Activated naive CD8-positive, alpha-beta T cell treated with anti-CD3 and anti-CD28 coated beads, Interleukin-2, amount 50 U/mL, for 24 hours (primary cell): ENCODE data around the gene RTP5.
A peak's percentile ranks its signal among the peaks of the same experiment; 100 is the strongest.

Source experiments
- ATAC-seq: fragments of 150-1000 bp; cut with Tn5 transposase; one replicate; pipeline ENCODE4 v1.10.0; 2021
- DNase-seq: peaks from one replicate; pipeline ENCODE4 v3.0.0; 2021
- H3K27ac Mint-ChIP-seq: one replicate; pipeline ENCODE4 v1.8.0; 2021; ENCODE audit warnings: mild to moderate bottlenecking, mixed read lengths
- H3K27me3 Mint-ChIP-seq: one replicate; pipeline ENCODE4 v1.8.0; 2021; ENCODE audit warnings: mixed read lengths
- H3K36me3 Mint-ChIP-seq: one replicate; pipeline ENCODE4 v1.8.0; 2021; ENCODE audit warnings: low read depth, mixed read lengths
- H3K4me1 Mint-ChIP-seq: one replicate; pipeline ENCODE4 v1.8.0; 2021; ENCODE audit warnings: mixed read lengths
- H3K4me3 Mint-ChIP-seq: one replicate; pipeline ENCODE4 v1.8.0; 2021; ENCODE audit warnings: mild to moderate bottlenecking, moderate library complexity, mixed read lengths
- H3K9me3 Mint-ChIP-seq: one replicate; pipeline ENCODE4 v1.8.0; 2021; ENCODE audit warnings: mixed read lengths

The RTP5 gene

GRCh38 chr2:241859436-241860183, 9.9 kb upstream of the RTP5 start:
- Mint-ChIP-seq H3K36me3 (peaks cover 17% of the 10 kb centered on the region), H3K27ac (peak overlapping the region; percentile 94), H3K9me3 (peaks cover 7% of the 10 kb centered on the region), H3K4me3 (peak overlapping the region; percentile 87), H3K4me1 (peaks cover 63% of the 10 kb centered on the region), H3K27me3 (peaks cover 14% of the 10 kb centered on the region)
- DNase-seq (peak; percentile 82), ATAC-seq (peak; percentile 70)

DNA sequence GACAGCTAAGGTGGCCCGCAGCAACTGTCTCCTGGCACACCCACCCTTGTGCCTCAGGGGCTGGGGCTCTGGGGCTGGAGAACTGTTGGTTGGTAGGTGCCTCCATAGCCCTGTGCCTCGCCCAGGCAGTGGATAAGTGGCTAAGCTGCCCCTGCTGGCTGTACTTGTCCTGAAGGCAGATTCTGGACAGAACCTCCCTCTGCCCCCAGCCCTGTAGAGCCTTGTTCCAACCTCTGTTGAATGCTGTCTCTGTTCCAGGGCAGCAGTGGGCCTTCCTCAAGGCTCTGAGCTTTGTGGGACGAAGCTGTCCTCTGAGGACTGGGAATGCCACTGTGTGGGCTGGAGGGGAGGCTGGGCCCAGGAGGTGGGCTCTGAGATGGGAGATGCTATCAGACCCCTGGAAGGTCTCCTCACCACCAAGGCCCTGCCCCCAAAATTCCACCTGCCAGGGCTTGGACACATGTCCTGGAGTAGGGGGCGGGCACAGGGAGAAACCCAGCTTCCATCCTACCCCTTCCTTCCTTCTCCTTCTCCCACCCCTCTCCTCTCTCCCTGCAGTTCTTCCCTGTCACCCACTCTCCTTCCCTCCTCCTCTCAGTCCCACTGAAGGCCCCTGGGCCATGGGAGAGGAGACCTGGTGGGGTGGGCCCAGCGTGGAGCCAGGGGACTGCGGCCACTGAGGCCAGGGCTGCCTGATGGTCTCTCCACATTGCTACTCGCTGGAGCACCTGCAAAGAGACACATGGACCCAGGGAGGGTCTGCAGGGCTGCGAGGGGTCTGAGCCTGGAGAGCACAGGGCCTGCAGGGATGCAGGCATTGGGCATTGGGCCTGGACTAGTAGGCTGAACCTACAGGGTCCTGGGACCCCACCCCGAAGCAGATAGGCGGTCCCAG, 9.1 kb upstream of the RTP5 start:
- Mint-ChIP-seq H3K36me3 (peaks cover 17% of the 10 kb centered on the region), H3K27me3 (peaks cover 20% of the 10 kb centered on the region), H3K4me1 (peaks cover 72% of the 10 kb centered on the region), H3K27ac (peak overlapping the region; percentile 94), H3K9me3 (peaks cover 13% of the 10 kb centered on the region), H3K4me3 (no peak overlapping the region)
- no peak for DNase-seq
- peak; percentile 41 for ATAC-seq

GRCh38 chr2:241861264-241861663, 8.3 kb upstream of the RTP5 start:
- Mint-ChIP-seq H3K36me3 (peaks cover 13% of the 10 kb centered on the region), H3K27me3 (peaks cover 25% of the 10 kb centered on the region), H3K27ac (peak overlapping the region; percentile 94), H3K9me3 (peaks cover 13% of the 10 kb centered on the region), H3K4me3 (peak overlapping the region; percentile 22), H3K4me1 (peaks cover 72% of the 10 kb centered on the region)
- DNase-seq, result no peak
- ATAC-seq, result no peak

DNA sequence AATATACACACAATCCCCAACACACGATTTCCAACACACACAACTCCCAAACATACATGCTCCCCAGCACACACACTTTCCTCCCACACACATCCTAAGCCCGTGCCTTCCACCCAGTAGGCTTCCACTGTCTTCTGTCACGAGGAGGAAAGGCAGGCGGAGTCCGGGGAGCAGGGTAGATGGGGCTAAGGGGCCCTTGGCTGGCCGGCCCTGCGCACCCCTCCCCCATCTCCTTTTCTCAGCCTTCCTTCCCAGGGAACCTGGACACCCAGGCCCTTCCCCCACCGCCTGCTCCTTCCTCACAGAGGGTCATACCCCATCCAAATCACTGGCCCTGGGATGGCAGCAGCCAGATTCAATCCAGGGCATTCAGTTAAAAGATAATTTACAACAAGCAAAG, 7.4 kb upstream of the RTP5 start:
- Mint-ChIP-seq H3K27me3 (peaks cover 25% of the 10 kb centered on the region), H3K4me1 (peaks cover 68% of the 10 kb centered on the region), H3K27ac (peak overlapping the region; percentile 94), H3K36me3 (peaks cover 6% of the 10 kb centered on the region), H3K9me3 (peaks cover 13% of the 10 kb centered on the region), H3K4me3 (no peak overlapping the region)
- no peak for ATAC-seq
- DNase-seq, result no peak

- Mint-ChIP-seq H3K4me3 (peak overlapping the region; percentile 68), H3K27ac (peak overlapping the region; percentile 89), H3K36me3 (peaks cover 6% of the 10 kb centered on the region), H3K4me1 (peaks cover 77% of the 10 kb centered on the region), H3K9me3 (peaks cover 13% of the 10 kb centered on the region), H3K27me3 (peaks cover 25% of the 10 kb centered on the region)
- ATAC-seq, result no peak
- no peak for DNase-seq
Measured at GRCh38 chr2:241862775-241863535, 6.6 kb upstream of the RTP5 start.

DNA sequence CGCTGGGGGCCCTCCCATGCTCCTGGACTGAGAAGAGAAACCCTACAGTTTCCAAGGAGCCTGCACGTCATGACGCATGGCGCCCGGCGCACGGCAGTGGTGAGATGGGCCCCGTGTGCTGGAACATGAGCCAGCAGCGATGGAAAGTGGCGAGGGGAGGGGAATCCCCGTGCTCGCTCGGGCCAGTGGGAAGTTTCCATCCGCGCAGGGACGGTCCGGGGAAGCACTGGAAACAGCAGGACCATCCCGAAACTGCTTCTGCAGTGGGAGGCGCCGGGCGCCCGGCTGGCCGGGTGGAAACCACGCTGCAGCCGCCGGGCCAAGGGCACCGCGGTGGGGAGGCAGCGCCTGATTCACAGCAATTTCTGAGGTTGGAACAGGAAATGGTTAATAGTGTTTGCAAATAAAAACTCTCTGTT, 6.0 kb upstream of the RTP5 start:
- peaks cover 13% of the 10 kb centered on the region for H3K9me3 Mint-ChIP-seq
- H3K4me3 Mint-ChIP-seq, result peak overlapping the region; percentile 68
- ATAC-seq, result peak; percentile 48
- H3K4me1 Mint-ChIP-seq, result peaks cover 81% of the 10 kb centered on the region
- peaks cover 6% of the 10 kb centered on the region for H3K36me3 Mint-ChIP-seq
- H3K27ac Mint-ChIP-seq, result peak overlapping the region; percentile 89
- peak; percentile 81 for DNase-seq
- H3K27me3 Mint-ChIP-seq, result peaks cover 25% of the 10 kb centered on the region

GRCh38 chr2:241864168-241864849, 5.2 kb upstream of the RTP5 start:
- no peak for DNase-seq
- Mint-ChIP-seq H3K27ac (peak overlapping the region; percentile 89), H3K9me3 (peaks cover 13% of the 10 kb centered on the region), H3K36me3 (peaks cover 6% of the 10 kb centered on the region), H3K4me1 (peaks cover 89% of the 10 kb centered on the region), H3K27me3 (peaks cover 27% of the 10 kb centered on the region), H3K4me3 (peak overlapping the region; percentile 40)
- no peak for ATAC-seq

- H3K4me3 Mint-ChIP-seq, result no peak overlapping the region
- H3K36me3 Mint-ChIP-seq, result peaks cover 6% of the 10 kb centered on the region
- DNase-seq (no peak), ATAC-seq (no peak)
- H3K4me1 Mint-ChIP-seq, result peaks cover 86% of the 10 kb centered on the region
- peaks cover 13% of the 10 kb centered on the region for H3K9me3 Mint-ChIP-seq
- peak overlapping the region; percentile 89 for H3K27ac Mint-ChIP-seq
- peaks cover 27% of the 10 kb centered on the region for H3K27me3 Mint-ChIP-seq
Measured at GRCh38 chr2:241864850-241865213, 4.7 kb upstream of the RTP5 start.

GRCh38 chr2:241865416-241865956, 4.0 kb upstream of the RTP5 start:
- ATAC-seq, result no peak
- peak overlapping the region; percentile 8 for H3K4me3 Mint-ChIP-seq
- H3K9me3 Mint-ChIP-seq, result peaks cover 13% of the 10 kb centered on the region
- peaks cover 83% of the 10 kb centered on the region for H3K4me1 Mint-ChIP-seq
- peak overlapping the region; percentile 43 for H3K27ac Mint-ChIP-seq
- peaks cover 27% of the 10 kb centered on the region for H3K27me3 Mint-ChIP-seq
- no peak for DNase-seq
- H3K36me3 Mint-ChIP-seq, result peaks cover 6% of the 10 kb centered on the region

GRCh38 chr2:241865957-241866789, 3.4 kb upstream of the RTP5 start:
- Mint-ChIP-seq H3K4me3 (no peak overlapping the region), H3K27ac (peak overlapping the region; percentile 43), H3K27me3 (peaks cover 27% of the 10 kb centered on the region), H3K4me1 (peaks cover 83% of the 10 kb centered on the region), H3K36me3 (peaks cover 6% of the 10 kb centered on the region), H3K9me3 (peaks cover 13% of the 10 kb centered on the region)
- DNase-seq (no peak), ATAC-seq (no peak)

DNA sequence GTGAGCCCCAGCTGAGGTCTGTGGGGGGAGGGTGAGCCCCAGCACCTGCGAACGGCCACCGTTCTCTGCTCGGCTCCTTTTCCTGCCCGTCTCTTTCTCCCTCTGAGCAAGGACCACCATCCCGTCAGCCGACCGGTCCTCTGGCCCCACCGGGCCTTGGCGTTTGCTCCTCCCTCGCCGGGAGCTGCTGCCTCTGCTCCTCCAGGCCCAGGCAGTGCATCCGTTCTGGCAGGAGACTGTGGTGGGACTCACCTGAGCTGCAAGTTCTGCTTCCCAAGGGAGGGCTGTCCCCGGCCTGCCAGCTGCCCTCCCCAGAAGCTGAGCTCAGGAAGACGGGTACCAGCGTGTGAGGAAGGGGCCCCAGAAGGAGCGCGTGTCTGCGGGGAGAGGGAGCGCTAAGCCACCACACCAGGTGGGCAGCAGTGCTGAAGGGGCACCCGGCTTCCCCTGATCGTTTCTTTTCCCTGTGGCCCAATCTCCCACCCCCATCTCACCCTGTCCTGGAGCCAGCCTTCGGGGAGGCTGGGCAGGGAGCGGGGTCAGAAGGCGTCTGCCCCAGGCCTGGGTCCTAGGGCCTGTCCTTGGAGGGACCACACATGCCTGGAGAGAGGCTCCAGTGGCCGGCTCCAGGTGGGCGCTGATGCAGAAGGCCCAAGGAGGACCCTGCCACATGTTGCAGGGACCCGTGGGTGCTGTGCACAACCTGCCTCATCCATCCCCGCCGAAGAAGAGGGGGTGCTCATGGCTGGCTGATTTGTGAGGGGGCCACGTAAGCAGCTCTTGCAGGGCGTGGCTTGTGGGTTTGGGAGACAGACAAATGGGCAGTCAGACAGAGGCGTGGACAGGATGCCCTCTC, 2.5 kb upstream of the RTP5 start:
- DNase-seq, result no peak
- H3K27ac Mint-ChIP-seq, result no peak overlapping the region
- H3K4me1 Mint-ChIP-seq, result peaks cover 80% of the 10 kb centered on the region
- H3K4me3 Mint-ChIP-seq, result no peak overlapping the region
- ATAC-seq, result no peak
- H3K36me3 Mint-ChIP-seq, result peaks cover 6% of the 10 kb centered on the region
- H3K9me3 Mint-ChIP-seq, result peaks cover 13% of the 10 kb centered on the region
- peaks cover 19% of the 10 kb centered on the region for H3K27me3 Mint-ChIP-seq

GRCh38 chr2:241867776-241868420, 1.6 kb upstream of the RTP5 start:
- peak; percentile 65 for ATAC-seq
- Mint-ChIP-seq H3K4me3 (peak overlapping the region; percentile 18), H3K4me1 (peaks cover 74% of the 10 kb centered on the region), H3K27me3 (peaks cover 19% of the 10 kb centered on the region), H3K27ac (peak overlapping the region; percentile 85), H3K9me3 (peaks cover 13% of the 10 kb centered on the region), H3K36me3 (peaks cover 6% of the 10 kb centered on the region)
- peak; percentile 70 for DNase-seq
